CD4-positive, alpha-beta memory T cell (primary cell): ENCODE data around the gene GLS. TPM values are rescaled to one million over a fixed set of nuclear protein-coding genes. Genes with fewer than 3 reads are reported as not detected.
"Not testable (repeated sequence)": the region's sequence is repeated elsewhere in the genome, so short reads cannot be mapped to it uniquely, and the experiment has no call there.

Source experiments
- CTCF ChIA-PET: fragments of 350-600 bp; sonication (Branson Sonifier 250); formaldehyde crosslinking; loops from one replicate; lab custom pipeline; 2021; ENCODE audit warnings: inconsistent platforms; ENCODE audit not compliant: partially characterized antibody; lab: Charles Lee
- POLR2A ChIA-PET: fragments of 350-600 bp; sonication (Branson Sonifier 250); formaldehyde crosslinking; loops from one replicate; lab custom pipeline; 2021; ENCODE audit not compliant: partially characterized antibody; lab: Charles Lee
- DNase-seq, 5 donors: peaks; one replicate each; pipeline versions ENCODE4 v3.0.0 to v3.0.0-alpha.2; 2020 to 2022; ENCODE audit warnings: mixed read lengths in 1 of 5
- H3K27ac ChIP-seq: one replicate; pipeline ENCODE4 v1.7.0; 2013; ENCODE audit warnings: low read depth, low read length
- H3K27me3 ChIP-seq: 2 replicates; pipeline ENCODE4 v1.7.0; 2013; ENCODE audit warnings: mild to moderate bottlenecking, low read length, moderate library complexity; ENCODE audit not compliant: insufficient read depth
- H3K36me3 ChIP-seq: 2 replicates; pipeline ENCODE4 v1.7.0; 2013; ENCODE audit warnings: mild to moderate bottlenecking, low read length, moderate library complexity; ENCODE audit not compliant: insufficient read depth
- H3K4me1 ChIP-seq: 2 replicates; pipeline ENCODE4 v1.7.0; 2013; ENCODE audit warnings: mild to moderate bottlenecking, low read length, moderate library complexity; ENCODE audit not compliant: insufficient read depth
- H3K4me3 ChIP-seq, 2 donors: one replicate each; pipeline ENCODE4 v1.7.0; 2013; ENCODE audit warnings: low read length in 2 of 2, mild to moderate bottlenecking in 1 of 2
- H3K9me3 ChIP-seq, 2 donors: one replicate each; pipeline ENCODE4 v1.7.0; 2013; ENCODE audit warnings: low read length in 2 of 2, control low read depth in 1 of 2; ENCODE audit not compliant: control insufficient read depth in 1 of 2
- H3K27ac Mint-ChIP-seq, 7 donors: one replicate each; pipeline ENCODE4 v1.8.0; 2020 to 2021; ENCODE audit warnings: mixed read lengths in 7 of 7, mild to moderate bottlenecking in 6 of 7, inconsistent platforms in 3 of 7, moderate library complexity in 3 of 7
- H3K27me3 Mint-ChIP-seq, 2 donors: one replicate each; pipeline ENCODE4 v1.8.0; 2020 to 2021; ENCODE audit warnings: mixed read lengths in 2 of 2
- H3K36me3 Mint-ChIP-seq, 2 donors: one replicate each; pipeline ENCODE4 v1.8.0; 2020 to 2021; ENCODE audit warnings: mixed read lengths in 2 of 2, inconsistent platforms in 1 of 2, mild to moderate bottlenecking in 1 of 2
- H3K4me1 Mint-ChIP-seq, 4 donors: one replicate each; pipeline ENCODE4 v1.8.0; 2020 to 2021; ENCODE audit warnings: mixed read lengths in 4 of 4, mild to moderate bottlenecking in 1 of 4
- H3K4me3 Mint-ChIP-seq, 8 donors: one replicate each; pipeline ENCODE4 v1.8.0; 2020 to 2021; ENCODE audit warnings: mixed read lengths in 8 of 8, mild to moderate bottlenecking in 7 of 8, moderate library complexity in 6 of 8, inconsistent platforms in 3 of 8
- H3K9me3 Mint-ChIP-seq, 8 donors: one replicate each; pipeline ENCODE4 v1.8.0; 2020 to 2021; ENCODE audit warnings: mixed read lengths in 8 of 8, mild to moderate bottlenecking in 5 of 8, inconsistent platforms in 3 of 8, moderate library complexity in 1 of 8
- intact Hi-C: fragments of 100-400 bp; cut with micrococcal nuclease; formaldehyde crosslinking; loops from one replicate; pipeline ENCODE4 v1.15.1; 2023
- polyA plus RNA-seq, 2 donors: library from polyadenylated mRNA; unstranded; fragments of 300-500 nt; fragmentation: Illumina TruSeq; gene quantifications; one replicate each; pipeline ENCODE4 v1.2.3, GENCODE V29; 2021
- total RNA-seq, 2 experiments: library from RNA; stranded (reverse); gene quantifications; one replicate each; pipeline ENCODE4 v1.2.3, GENCODE V29; 2021

GLS gene
- total and polyA plus RNA-seq, 4 experiments from 2014 or later, result 27.0 to 208 (median 132) TPM

DNA sequence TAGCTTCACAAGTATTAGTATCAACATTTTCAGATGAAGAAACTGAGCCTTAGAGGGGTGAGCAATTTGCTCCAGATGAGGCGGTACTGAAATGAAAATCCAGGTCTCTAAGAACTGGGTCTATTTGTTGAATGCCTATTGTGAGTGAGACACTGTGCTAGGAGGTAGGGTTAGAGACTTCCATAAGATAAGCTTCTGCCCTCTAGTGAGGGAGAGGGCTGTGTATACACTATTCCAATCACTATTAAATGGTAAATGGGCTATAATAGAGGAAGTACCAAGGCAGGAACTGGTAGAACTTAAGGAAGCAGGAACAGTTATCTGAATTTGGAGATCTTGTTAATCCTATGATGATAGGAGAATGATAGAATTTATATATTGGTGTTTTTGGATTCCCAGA lies 23.6 kb upstream of the GLS start:
- Mint-ChIP-seq H3K36me3 (peaks cover 0 to 18% of the 10 kb centered on the region in 2 donors), H3K9me3 (no peaks in the 10 kb centered on the region), H3K4me1 (peaks cover 0 to 3% (median 0%) of the 10 kb centered on the region in 4 donors), H3K4me3 (no peak overlapping the region), H3K27me3 (peaks cover 0 to 1% of the 10 kb centered on the region in 2 donors), H3K27ac (no peak overlapping the region)
- CTCF ChIA-PET, result interaction anchor here (1.2 kb wide), 1 partner anchor 91 kb away, joined by 5 read pairs; no protein-coding TSS in a partner anchor
- no peaks in the 10 kb centered on the region for H3K9me3 ChIP-seq
- H3K4me3 ChIP-seq, result no peak overlapping the region
- no peaks in the 10 kb centered on the region for H3K4me1 ChIP-seq
- intact Hi-C loops, result no loop called here
- no peaks in the 10 kb centered on the region for H3K36me3 ChIP-seq
- POLR2A ChIA-PET, result interaction anchor here (0.9 kb wide), 1 partner anchor 25 kb away, joined by 3 read pairs; no protein-coding TSS in a partner anchor
- no peak for DNase-seq
- H3K27me3 ChIP-seq, result no peaks in the 10 kb centered on the region
- H3K27ac ChIP-seq, result no peak overlapping the region

DNA sequence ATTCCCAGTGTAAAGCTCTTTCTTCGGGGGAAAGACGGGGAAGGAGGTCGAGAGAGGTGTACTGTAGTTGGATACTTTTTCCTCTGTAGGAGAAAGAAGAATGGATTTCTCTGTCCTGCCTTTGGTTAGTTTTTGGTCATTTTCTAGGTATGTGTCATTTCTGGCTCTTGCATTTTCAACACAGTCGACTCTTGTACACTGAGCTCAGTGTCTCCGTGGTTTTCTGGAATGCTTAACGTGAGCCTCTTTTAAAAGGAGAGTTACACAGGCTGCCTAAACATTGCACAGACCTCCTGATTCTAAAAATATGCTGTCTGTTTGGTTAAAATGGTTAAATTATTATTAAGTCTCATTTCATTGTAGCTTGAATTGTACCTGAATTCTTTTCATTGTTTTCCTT lies 21.8 kb upstream of the GLS start:
- Histone ChIP-seq H3K36me3 (no peaks in the 10 kb centered on the region), H3K9me3 (no peaks in the 10 kb centered on the region), H3K27me3 (no peaks in the 10 kb centered on the region), H3K4me3 (no peak overlapping the region), H3K27ac (no peak overlapping the region), H3K4me1 (peaks cover 10% of the 10 kb centered on the region)
- ChIA-PET CTCF (interaction anchor here (0.6 to 1.8 kb wide), 2 partner anchors 8 to 15 kb away, joined by 4 to 9 read pairs; no protein-coding TSS in a partner anchor), POLR2A (interaction anchor here (1.3 to 2.7 kb wide), 2 partner anchors 23 to 161 kb away, joined by 3 to 11 read pairs; partner anchors contain the start of gene GLS)
- H3K36me3 Mint-ChIP-seq, result peaks cover 0 to 18% of the 10 kb centered on the region in 2 donors
- no peak overlapping the region for H3K4me3 Mint-ChIP-seq
- H3K9me3 Mint-ChIP-seq, result no peaks in the 10 kb centered on the region
- peaks cover 0 to 1% of the 10 kb centered on the region in 2 donors for H3K27me3 Mint-ChIP-seq
- intact Hi-C loops, result no loop called here
- H3K27ac Mint-ChIP-seq, result no peak overlapping the region
- DNase-seq, result no peak
- H3K4me1 Mint-ChIP-seq, result peaks cover 10 to 17% (median 17%) of the 10 kb centered on the region in 4 donors

DNA sequence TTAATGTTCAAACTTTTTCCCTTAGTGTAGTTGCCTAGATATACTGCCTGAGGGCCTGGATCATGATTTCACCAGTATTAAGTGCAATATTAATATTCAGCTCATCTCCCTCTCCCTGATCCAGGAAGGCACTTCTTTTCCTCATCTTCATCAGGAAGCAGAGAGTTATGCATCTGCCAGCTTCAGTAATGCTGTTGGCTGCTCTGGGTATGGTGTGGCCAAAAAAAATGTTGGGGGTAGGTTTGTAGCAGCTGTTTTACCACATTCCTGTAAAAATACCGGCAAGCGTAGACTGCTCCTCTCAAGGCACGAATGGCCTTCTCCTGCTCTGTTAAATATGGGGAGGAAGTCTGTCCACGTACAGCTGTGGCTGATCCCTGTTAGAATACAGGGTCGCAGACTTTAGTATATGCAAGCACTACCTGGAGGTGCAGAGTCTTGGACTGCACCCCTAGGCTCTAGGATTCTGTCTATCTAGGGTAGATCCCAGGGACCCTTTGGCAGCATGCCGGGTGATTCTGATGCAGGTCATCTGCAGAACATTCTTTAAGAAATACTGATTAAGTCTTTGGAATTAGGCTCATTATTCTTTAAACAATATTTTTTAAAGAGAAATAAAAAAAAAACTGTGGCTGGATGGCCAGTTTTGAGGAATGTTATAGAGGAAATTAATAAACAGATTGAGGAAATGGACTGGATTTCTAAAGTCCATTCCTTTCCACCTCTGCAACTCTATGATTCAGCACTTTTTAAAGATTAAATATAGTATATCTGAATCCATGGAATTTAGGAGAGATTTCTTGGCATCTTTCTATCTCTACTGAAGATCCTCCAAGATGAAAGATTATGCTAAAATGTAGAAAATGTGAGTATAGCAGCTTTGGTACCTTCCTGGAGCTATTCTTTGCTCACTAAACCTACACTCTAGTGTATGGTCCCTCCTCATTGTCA lies 21.0 kb upstream of the GLS start:
- Histone ChIP-seq H3K4me1 (peaks cover 16% of the 10 kb centered on the region), H3K36me3 (no peaks in the 10 kb centered on the region), H3K27ac (no peak overlapping the region), H3K9me3 (no peaks in the 10 kb centered on the region), H3K27me3 (no peaks in the 10 kb centered on the region), H3K4me3 (no peak overlapping the region)
- Mint-ChIP-seq H3K27me3 (no peaks in the 10 kb centered on the region), H3K27ac (no peak overlapping the region), H3K4me1 (peaks cover 14 to 25% (median 20%) of the 10 kb centered on the region in 4 donors), H3K36me3 (peaks cover 0 to 18% of the 10 kb centered on the region in 2 donors), H3K4me3 (no peak overlapping the region), H3K9me3 (no peaks in the 10 kb centered on the region)
- intact Hi-C loops, result no loop called here
- POLR2A ChIA-PET, result interaction anchor here (1.3 to 2.7 kb wide), 2 partner anchors 22 to 161 kb away, joined by 3 to 11 read pairs; partner anchors contain the start of gene GLS
- CTCF ChIA-PET, result interaction anchor here (1.8 to 3.7 kb wide), 2 partner anchors 8 to 9 kb away, joined by 9 to 22 read pairs; no protein-coding TSS in a partner anchor
- DNase-seq, result no peak

DNA sequence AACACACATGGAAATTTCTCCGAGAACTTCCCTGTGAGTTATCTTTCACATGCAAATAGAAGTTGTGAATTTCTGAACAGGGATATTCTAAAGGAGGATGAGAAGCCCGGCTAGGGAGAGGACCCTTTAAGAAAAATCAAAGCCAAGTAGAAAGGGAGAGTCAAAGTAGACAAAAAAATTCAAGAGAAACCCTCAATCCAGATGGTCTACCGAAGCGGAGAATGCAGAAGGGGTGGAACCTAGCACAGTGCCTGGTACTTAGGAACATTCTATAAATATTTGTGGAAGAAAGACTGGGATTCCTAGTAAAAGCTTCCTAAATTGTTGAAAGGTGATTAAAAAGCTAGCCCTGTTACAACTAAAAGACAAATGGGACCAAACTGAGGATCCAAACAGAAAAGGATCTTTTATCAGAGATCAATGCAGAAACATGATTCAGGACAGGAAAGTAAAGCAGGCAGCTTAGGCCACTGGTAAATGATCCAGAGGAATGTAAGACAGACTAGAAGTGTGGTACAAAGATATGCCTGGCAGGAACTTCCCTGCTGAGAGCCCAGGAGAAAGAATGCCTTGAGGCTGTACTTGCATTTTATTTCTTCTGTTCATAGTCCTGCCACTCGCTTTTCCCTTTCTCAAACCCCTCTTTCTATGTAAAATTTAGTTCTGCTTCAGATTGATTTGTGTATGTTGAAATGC lies 19.5 kb upstream of the GLS start:
- DNase-seq, result no peak
- Histone ChIP-seq H3K27ac (no peak overlapping the region), H3K4me1 (peaks cover 16% of the 10 kb centered on the region), H3K27me3 (no peaks in the 10 kb centered on the region), H3K9me3 (no peaks in the 10 kb centered on the region), H3K4me3 (no peak overlapping the region), H3K36me3 (no peaks in the 10 kb centered on the region)
- intact Hi-C loops, result no loop called here
- Mint-ChIP-seq H3K27me3 (no peaks in the 10 kb centered on the region), H3K36me3 (peaks cover 0 to 18% of the 10 kb centered on the region in 2 donors), H3K4me1 (peaks cover 14 to 25% (median 20%) of the 10 kb centered on the region in 4 donors), H3K9me3 (no peaks in the 10 kb centered on the region), H3K27ac (peak overlapping the region in 1 of 7 donors; percentile 12), H3K4me3 (no peak overlapping the region)
- ChIA-PET POLR2A (interaction anchor here (2.7 kb wide), 1 partner anchor 21 kb away, joined by 11 read pairs; the partner anchor contains the start of gene GLS), CTCF (interaction anchor here (3.7 kb wide), 1 partner anchor 10 kb away, joined by 22 read pairs; no protein-coding TSS in a partner anchor)

DNA sequence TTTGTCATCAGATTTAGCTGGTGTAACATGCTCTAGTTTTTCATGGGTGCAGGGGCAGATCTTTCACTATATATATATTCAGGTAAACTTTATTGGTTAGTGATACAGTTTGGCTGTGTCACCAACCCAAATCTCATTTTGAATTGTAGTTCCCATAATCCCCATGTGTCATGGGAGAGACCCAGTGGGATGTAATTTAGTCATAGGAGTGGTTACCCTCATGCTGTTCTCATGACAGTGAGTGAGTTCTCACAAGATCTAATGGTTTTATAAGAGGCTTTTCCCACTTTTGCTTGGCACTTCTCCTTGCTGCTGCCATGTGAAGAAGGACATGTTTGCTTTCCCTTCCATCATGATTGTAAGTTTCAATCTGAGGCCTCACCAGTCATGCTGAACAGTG lies 18.5 kb upstream of the GLS start:
- H3K27me3 Mint-ChIP-seq, H3K36me3 ChIP-seq, intact Hi-C loops, H3K4me3 Mint-ChIP-seq, H3K9me3 Mint-ChIP-seq, H3K27me3 ChIP-seq, H3K4me3 ChIP-seq, H3K9me3 ChIP-seq, DNase-seq, H3K27ac ChIP-seq: not testable (repeated sequence)
- POLR2A ChIA-PET, result interaction anchor here (1.1 to 5.8 kb wide), 3 partner anchors 13 to 25 kb away, joined by 3 to 48 read pairs (median 10); partner anchors contain the start of gene GLS
- CTCF ChIA-PET, result interaction anchor here (3.7 kb wide), 1 partner anchor 11 kb away, joined by 22 read pairs; no protein-coding TSS in a partner anchor
- peaks cover 14 to 25% (median 20%) of the 10 kb centered on the region in 4 donors for H3K4me1 Mint-ChIP-seq
- peak overlapping the region in 1 of 7 donors; percentile 38 for H3K27ac Mint-ChIP-seq
- H3K36me3 Mint-ChIP-seq, result peaks cover 2 to 21% of the 10 kb centered on the region in 2 donors
- H3K4me1 ChIP-seq, result peaks cover 16% of the 10 kb centered on the region

DNA sequence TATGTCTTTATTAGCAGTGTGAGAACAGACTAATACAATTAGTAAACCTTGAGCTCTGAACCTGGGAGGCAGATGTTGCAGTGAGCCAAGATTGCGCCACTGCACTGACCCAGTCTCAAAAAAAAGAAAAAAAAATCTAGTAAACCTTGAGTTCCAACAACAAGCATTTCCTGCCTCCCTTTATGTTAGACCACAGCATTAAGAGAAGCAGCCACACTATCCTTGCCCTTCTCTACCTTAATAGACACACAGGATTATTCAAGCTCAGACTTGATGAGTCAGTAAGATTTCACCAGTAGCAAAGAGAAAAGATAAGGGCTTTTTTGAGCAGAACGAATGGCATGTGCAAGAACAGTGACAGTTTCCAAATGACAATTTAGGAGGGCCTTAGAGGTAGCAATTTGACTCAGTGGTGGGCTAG lies 18.0 kb upstream of the GLS start:
- ChIA-PET POLR2A (interaction anchor here (0.7 to 5.8 kb wide), 4 partner anchors 12 to 25 kb away, joined by 3 to 48 read pairs (median 6); partner anchors contain the start of gene GLS), CTCF (interaction anchor here (2.0 to 3.7 kb wide), 2 partner anchors 11 to 16 kb away, joined by 5 to 22 read pairs; no protein-coding TSS in a partner anchor)
- peak overlapping the region in 2 of 7 donors; percentile 38 to 59 for H3K27ac Mint-ChIP-seq
- no peaks in the 10 kb centered on the region for H3K27me3 Mint-ChIP-seq
- peak overlapping the region in 1 of 8 donors; percentile 27 for H3K4me3 Mint-ChIP-seq
- DNase-seq, result no peak
- intact Hi-C loops, result no loop called here
- Histone ChIP-seq H3K9me3 (no peaks in the 10 kb centered on the region), H3K27ac (no peak overlapping the region), H3K4me1 (peaks cover 16% of the 10 kb centered on the region), H3K36me3 (no peaks in the 10 kb centered on the region), H3K27me3 (no peaks in the 10 kb centered on the region), H3K4me3 (no peak overlapping the region)
- peaks cover 2 to 24% of the 10 kb centered on the region in 2 donors for H3K36me3 Mint-ChIP-seq
- H3K4me1 Mint-ChIP-seq, result peaks cover 14 to 25% (median 20%) of the 10 kb centered on the region in 4 donors
- no peaks in the 10 kb centered on the region for H3K9me3 Mint-ChIP-seq
